Spleen (tissue), 11 donors: Measurements from ENCODE around the gene CMIP. TPM values are rescaled to one million over a fixed set of nuclear protein-coding genes. Genes with fewer than 3 reads are reported as not detected.

Experiments used
- DNase-seq: peaks from one replicate; pipeline ENCODE4 v3.0.0-alpha.2; 2020
- H3K27ac ChIP-seq, 8 donors: fragments of 200-600 bp; sonication (generic) in 7 of 8; 1 replicate in 4 of 8; 2 replicates in 4 of 8; pipeline versions ENCODE4 v1.5.0 to v1.8.0; 2016 to 2021; ENCODE audit warnings: inconsistent platforms in 4 of 8, mild to moderate bottlenecking in 4 of 8, moderate library complexity in 1 of 8
- H3K27me3 ChIP-seq, 7 donors: fragments of 200-600 bp; sonication (generic) in 6 of 7; replicated peaks in 1 of 7; 1 replicate in 4 of 7; 2 replicates in 3 of 7; pipeline versions ENCODE4 v1.5.0 to v1.8.0; 2016 to 2021; ENCODE audit warnings: inconsistent platforms in 3 of 7, mild to moderate bottlenecking in 1 of 7
- H3K36me3 ChIP-seq, 6 donors: fragments of 200-600 bp; sonication (generic) in 5 of 6; 1 replicate in 4 of 6; 2 replicates in 2 of 6; pipeline versions ENCODE4 v1.5.0 to v1.8.0; 2016 to 2021; ENCODE audit warnings: inconsistent platforms in 2 of 6
- H3K4me1 ChIP-seq, 6 donors: fragments of 200-600 bp; sonication (generic) in 5 of 6; 1 replicate in 3 of 6; 2 replicates in 3 of 6; pipeline versions ENCODE4 v1.5.0 to v1.8.0; 2016 to 2021; ENCODE audit warnings: inconsistent platforms in 3 of 6
- H3K4me3 ChIP-seq, 8 donors: fragments of 200-600 bp; sonication (generic) in 7 of 8; 1 replicate in 4 of 8; 2 replicates in 4 of 8; pipeline versions ENCODE4 v1.5.0 to v1.8.0; 2016 to 2021; ENCODE audit warnings: inconsistent platforms in 4 of 8, mild to moderate bottlenecking in 4 of 8, moderate library complexity in 2 of 8
- H3K9me3 ChIP-seq, 8 donors: fragments of 200-600 bp; sonication (generic) in 7 of 8; 1 replicate in 4 of 8; 2 replicates in 4 of 8; pipeline versions ENCODE4 v1.5.0 to v1.8.0; 2016 to 2021; ENCODE audit warnings: inconsistent platforms in 4 of 8
- CTCF ChIP-seq, 11 experiments: fragments of 200-600 bp in 7 of 11; fragments of 450-650 bp in 4 of 11; sonication (generic) in 4 of 11; IDR thresholded peaks in 8 of 11; conservative IDR thresholded peaks in 3 of 11; 1 replicate in 7 of 11; 2 replicates in 4 of 11; pipeline versions ENCODE4 v1.4.0 to v1.8.0; 2016 to 2021; ENCODE audit warnings: antibody characterized with exemption in 11 of 11, inconsistent platforms in 4 of 11, mild to moderate bottlenecking in 1 of 11
- POLR2A ChIP-seq, 3 donors: fragments of 450-650 bp; IDR thresholded peaks; one replicate each; pipeline ENCODE4 v1.5.1; 2017; ENCODE audit warnings: antibody characterized with exemption in 3 of 3, mild to moderate bottlenecking in 1 of 3
- POLR2AphosphoS5 ChIP-seq, 3 donors: sonication (generic); formaldehyde crosslinking; IDR thresholded peaks; one replicate each; pipeline ENCODE4 v1.5.1; 2017; ENCODE audit warnings: antibody characterized with exemption in 3 of 3
- WGBS, 5 donors: extraction: QIAGEN DNeasy Blood & Tissue Kit in 3 of 5; methylation state at CpG; one replicate each; pipeline versions ENCODE4 v1.1.5 to v1.1.7; 2013 to 2018; 5-methylcytosine and 5-hydroxymethylcytosine counted together
- intact Hi-C: fragments of 100-400 bp; cut with DNase I; formaldehyde crosslinking; loops from one replicate; pipeline ENCODE4 v1.15.0; 2023; ENCODE audit warnings: low total_unique reads
- polyA plus RNA-seq, 3 donors: library from polyadenylated mRNA; stranded (reverse); fragments of 200-250 nt; gene quantifications; one replicate each; pipeline ENCODE4 v1.2.1, GENCODE V29; 2013
- total RNA-seq, 7 donors: library from RNA; depleted of rRNA in 3 of 7; stranded (reverse); fragments of >200 nt in 3 of 7; fragmentation: NEBNext Ultra II Directional in 4 of 7; extraction: Animal tissue kit (Norgen Biotek cat#: 25700) in 4 of 7; gene quantifications; one replicate each; pipeline versions ENCODE4 v1.1.0 to v1.2.1, GENCODE V29; 2016 to 2021
- donor health status: healthy with polysubstance abuse.
- donor health status: DM: no; HTN: no; CAD: no; lungs with moderate emphysema.
- donor health status: DM: no; HTN: no; CAD: no.
- donor health status: Bipolar disorder and iron deficiency.
- donor health status: healthy.
- donor health status: DM: no; HTN: no; CAD: no.
- donor health status: DM: yes; HTN: yes; CAD: no.

CMIP gene
- total and polyA plus RNA-seq, 10 donors: 6.0 to 107 (median 63.6) TPM

GRCh38 chr16:81602256-81602776, 157.7 kb downstream of the CMIP start:
- no peak for TF ChIP-seq POLR2A (IDR thresholded peaks at IDR 0.05)
- no peak for TF ChIP-seq CTCF (IDR thresholded peaks at IDR 0.05 in 8 of 11, conservative IDR thresholded peaks at IDR 0.05 in 3 of 11)
- TF ChIP-seq POLR2AphosphoS5 (IDR thresholded peaks at IDR 0.05): no peak
- Histone ChIP-seq H3K27ac (no peak overlapping the region), H3K4me3 (no peak overlapping the region), H3K4me1 (peaks cover 0 to 54% (median 5%) of the 10 kb centered on the region in 6 donors), H3K27me3 (no peaks in the 10 kb centered on the region), H3K36me3 (peaks cover 0 to 17% (median 2%) of the 10 kb centered on the region in 6 donors), H3K9me3 (no peaks in the 10 kb centered on the region)
- WGBS, 5 donors: 89 to 95% (median 93%) methylated on average over 13 of the region's 13 CpGs
- no peak for DNase-seq
- intact Hi-C loops: no loop called here

GRCh38 chr16:81602792-81603191, 158.2 kb downstream of the CMIP start:
- no peak for TF ChIP-seq POLR2A (IDR thresholded peaks at IDR 0.05)
- no peak for TF ChIP-seq CTCF (IDR thresholded peaks at IDR 0.05 in 8 of 11, conservative IDR thresholded peaks at IDR 0.05 in 3 of 11)
- intact Hi-C loops: no loop called here
- 85 to 94% (median 91%) methylated on average over 11 of the region's 11 CpGs for WGBS, 5 donors
- Histone ChIP-seq H3K27ac (no peak overlapping the region), H3K36me3 (peaks cover 0 to 22% (median 5%) of the 10 kb centered on the region in 6 donors), H3K27me3 (no peaks in the 10 kb centered on the region), H3K4me1 (peaks cover 0 to 54% (median 7%) of the 10 kb centered on the region in 6 donors), H3K4me3 (no peak overlapping the region), H3K9me3 (no peaks in the 10 kb centered on the region)
- DNase-seq: no peak

- Histone ChIP-seq H3K4me1 (peaks cover 0 to 65% (median 21%) of the 10 kb centered on the region in 6 donors), H3K27me3 (no peaks in the 10 kb centered on the region), H3K36me3 (peaks cover 0 to 34% (median 14%) of the 10 kb centered on the region in 6 donors), H3K4me3 (no peak overlapping the region), H3K27ac (no peak overlapping the region), H3K9me3 (no peaks in the 10 kb centered on the region)
- intact Hi-C loops: no loop called here
- TF ChIP-seq POLR2A (IDR thresholded peaks at IDR 0.05) (no peak), POLR2AphosphoS5 (IDR thresholded peaks at IDR 0.05) (peak in 1 of 3 donors; percentile 11)
- WGBS, 5 donors: 90 to 96% (median 94%) methylated on average over 8 of the region's 8 CpGs
- DNase-seq: no peak
Measured at GRCh38 chr16:81604960-81605383, 160.4 kb downstream of the CMIP start.

- intact Hi-C loops: no loop called here
- Histone ChIP-seq H3K4me3 (no peak overlapping the region), H3K36me3 (peaks cover 0 to 45% (median 16%) of the 10 kb centered on the region in 6 donors), H3K9me3 (no peaks in the 10 kb centered on the region), H3K27ac (no peak overlapping the region), H3K27me3 (no peaks in the 10 kb centered on the region), H3K4me1 (peaks cover 0 to 67% (median 23%) of the 10 kb centered on the region in 6 donors)
- DNase-seq: no peak
- no peak for TF ChIP-seq CTCF (IDR thresholded peaks at IDR 0.05 in 8 of 11, conservative IDR thresholded peaks at IDR 0.05 in 3 of 11)
- no peak for TF ChIP-seq POLR2AphosphoS5 (IDR thresholded peaks at IDR 0.05)
- no peak for TF ChIP-seq POLR2A (IDR thresholded peaks at IDR 0.05)
- 84 to 93% (median 88%) methylated on average over 3 to 4 of the region's 4 CpGs for WGBS, 5 donors
Measured at GRCh38 chr16:81606039-81606438, 161.4 kb downstream of the CMIP start.
